Ishikawa (cell line): ENCODE data around the gene PLSCR5.
A peak's percentile ranks its signal among the peaks of the same experiment; 100 is the strongest.

Experiments
- CEBPB ChIP-seq: IDR thresholded peaks from 2 replicates; pipeline ENCODE4 v1.6.1; 2012
- CREB1 ChIP-seq: IDR thresholded peaks from 2 replicates; pipeline ENCODE4 v1.6.1; 2012; ENCODE audit warnings: low read depth
- EGR1 ChIP-seq: IDR thresholded peaks from 2 replicates; pipeline ENCODE4 v1.6.1; 2012
- EP300 ChIP-seq: IDR thresholded peaks from 2 replicates; pipeline ENCODE4 v1.6.1; 2012; ENCODE audit warnings: borderline replicate concordance
- FOXM1 ChIP-seq: IDR thresholded peaks from 2 replicates; pipeline ENCODE4 v1.6.1; 2012; ENCODE audit warnings: low read depth, borderline replicate concordance
- MAX ChIP-seq: IDR thresholded peaks from 2 replicates; pipeline ENCODE4 v1.6.1; 2012
- NFIC ChIP-seq: IDR thresholded peaks from 2 replicates; pipeline ENCODE4 v1.6.1; 2012
- RAD21 ChIP-seq: IDR thresholded peaks from 2 replicates; pipeline ENCODE4 v1.6.1; 2012; ENCODE audit warnings: low read depth
- REST ChIP-seq: IDR thresholded peaks from 2 replicates; pipeline ENCODE4 v1.6.1; 2012; ENCODE audit warnings: low read depth, mild to moderate bottlenecking
- TAF1 ChIP-seq: IDR thresholded peaks from 2 replicates; pipeline ENCODE4 v1.6.1; 2012; ENCODE audit warnings: low read depth, mild to moderate bottlenecking
- TCF12 ChIP-seq: IDR thresholded peaks from 2 replicates; pipeline ENCODE4 v1.6.1; 2012; ENCODE audit warnings: low read depth
- TEAD4 ChIP-seq: IDR thresholded peaks from 2 replicates; pipeline ENCODE4 v1.6.1; 2012
- USF1 ChIP-seq: IDR thresholded peaks from 2 replicates; pipeline ENCODE4 v1.6.1; 2012
- YY1 ChIP-seq: IDR thresholded peaks from 2 replicates; pipeline ENCODE4 v1.6.1; 2012; ENCODE audit warnings: low read depth
- ZBTB7A ChIP-seq: IDR thresholded peaks from 2 replicates; pipeline ENCODE4 v1.6.1; 2012; ENCODE audit warnings: low read depth

Gene PLSCR5

GRCh38 chr3:146640955-146641867 is 36.1 kb upstream of the PLSCR5 start:
- TF ChIP-seq TEAD4, result no peak
- TF ChIP-seq RAD21, result peak; percentile 71

- no peak for TF ChIP-seq EGR1
- TF ChIP-seq YY1, result no peak
- no peak for TF ChIP-seq USF1
- TF ChIP-seq TEAD4, result no peak
- no peak for TF ChIP-seq CREB1
- no peak for TF ChIP-seq NFIC
- TF ChIP-seq REST, result no peak
- no peak for TF ChIP-seq MAX
- TF ChIP-seq RAD21, result no peak
- no peak for TF ChIP-seq ZBTB7A
- TF ChIP-seq EP300, result no peak
- no peak for TF ChIP-seq CEBPB
- no peak for TF ChIP-seq TCF12
- TF ChIP-seq FOXM1, result no peak
- no peak for TF ChIP-seq TAF1
Observed at GRCh38 chr3:146640361-146640760, 35.2 kb upstream of the PLSCR5 start.

GRCh38 chr3:146638718-146639117 is 33.6 kb upstream of the PLSCR5 start:
- TF ChIP-seq YY1 (no peak), TAF1 (no peak), MAX (no peak), TEAD4 (no peak), ZBTB7A (no peak), REST (no peak), CREB1 (no peak)

- TF ChIP-seq EP300, result no peak
Observed at GRCh38 chr3:146637871-146638270, 32.7 kb upstream of the PLSCR5 start.

- TF ChIP-seq EP300 (no peak), TEAD4 (no peak), TAF1 (no peak)
Observed at GRCh38 chr3:146636881-146637280, 31.7 kb upstream of the PLSCR5 start.

- no peak for TF ChIP-seq CEBPB
- no peak for TF ChIP-seq NFIC
- no peak for TF ChIP-seq ZBTB7A
- TF ChIP-seq TEAD4, result no peak
- TF ChIP-seq EP300, result no peak
- no peak for TF ChIP-seq RAD21
- no peak for TF ChIP-seq USF1
- TF ChIP-seq FOXM1, result no peak
- no peak for TF ChIP-seq MAX
- TF ChIP-seq YY1, result no peak
- no peak for TF ChIP-seq REST
- TF ChIP-seq EGR1, result no peak
- TF ChIP-seq TAF1, result no peak
- no peak for TF ChIP-seq CREB1
- TF ChIP-seq TCF12, result no peak
Observed at GRCh38 chr3:146634346-146634745, 29.2 kb upstream of the PLSCR5 start.
